ENCODE results near the gene TULP3.

The TULP3 gene

DNA sequence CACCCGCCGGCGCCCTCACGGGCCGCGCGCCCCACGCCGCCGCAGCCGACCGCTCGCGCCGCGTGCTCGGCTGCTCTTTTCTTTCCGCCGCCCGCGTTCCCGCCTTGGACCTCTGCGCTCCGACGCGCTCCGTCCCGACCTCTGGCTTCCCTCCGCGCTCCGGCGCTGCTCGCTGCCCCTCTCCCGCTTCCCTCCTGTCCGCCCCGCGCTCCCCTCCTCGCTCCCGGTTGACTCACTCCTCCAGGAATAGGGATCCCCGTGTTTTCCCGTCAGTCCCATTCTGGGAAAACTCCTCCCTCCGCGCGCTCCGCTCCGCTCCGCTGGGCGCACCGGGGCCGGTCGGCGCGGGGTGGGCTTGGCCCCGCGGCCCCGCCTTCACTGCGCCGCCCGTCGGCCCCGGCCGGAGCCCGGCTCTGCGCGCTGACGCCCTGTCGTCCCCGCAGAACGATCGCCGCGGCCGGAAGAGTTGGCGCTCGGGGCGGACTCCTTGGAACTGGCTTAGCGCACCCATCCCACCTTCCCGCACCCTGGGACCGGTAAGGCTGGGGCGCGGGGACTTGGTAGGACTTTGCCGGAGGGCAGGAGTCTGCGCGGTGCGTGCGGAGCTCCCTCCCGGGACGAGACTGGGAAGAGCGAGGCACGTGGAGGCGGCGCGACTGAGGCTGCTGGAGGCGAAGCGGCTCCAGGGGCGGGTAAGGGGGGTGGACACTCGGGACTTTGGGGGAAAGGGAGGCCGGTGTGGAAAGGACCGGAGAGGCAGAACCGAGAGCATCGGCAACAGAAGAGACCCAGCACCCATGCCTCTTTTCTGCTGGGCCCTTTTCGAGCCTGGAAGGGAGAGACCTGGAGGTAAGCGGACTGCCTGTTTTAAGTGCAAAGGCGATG lies 69.1 kb downstream of the TULP3 start:
- DNase-seq (ENCODE audit: low spot score): peak; percentile 78
- TF ChIP-seq, protein P1, sequence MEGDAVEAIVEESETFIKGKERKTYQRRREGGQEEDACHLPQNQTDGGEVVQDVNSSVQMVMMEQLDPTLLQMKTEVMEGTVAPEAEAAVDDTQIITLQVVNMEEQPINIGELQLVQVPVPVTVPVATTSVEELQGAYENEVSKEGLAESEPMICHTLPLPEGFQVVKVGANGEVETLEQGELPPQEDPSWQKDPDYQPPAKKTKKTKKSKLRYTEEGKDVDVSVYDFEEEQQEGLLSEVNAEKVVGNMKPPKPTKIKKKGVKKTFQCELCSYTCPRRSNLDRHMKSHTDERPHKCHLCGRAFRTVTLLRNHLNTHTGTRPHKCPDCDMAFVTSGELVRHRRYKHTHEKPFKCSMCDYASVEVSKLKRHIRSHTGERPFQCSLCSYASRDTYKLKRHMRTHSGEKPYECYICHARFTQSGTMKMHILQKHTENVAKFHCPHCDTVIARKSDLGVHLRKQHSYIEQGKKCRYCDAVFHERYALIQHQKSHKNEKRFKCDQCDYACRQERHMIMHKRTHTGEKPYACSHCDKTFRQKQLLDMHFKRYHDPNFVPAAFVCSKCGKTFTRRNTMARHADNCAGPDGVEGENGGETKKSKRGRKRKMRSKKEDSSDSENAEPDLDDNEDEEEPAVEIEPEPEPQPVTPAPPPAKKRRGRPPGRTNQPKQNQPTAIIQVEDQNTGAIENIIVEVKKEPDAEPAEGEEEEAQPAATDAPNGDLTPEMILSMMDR (IDR thresholded peaks at IDR 0.05; ENCODE audit: extremely low read depth, missing control alignments): no peak

DNA sequence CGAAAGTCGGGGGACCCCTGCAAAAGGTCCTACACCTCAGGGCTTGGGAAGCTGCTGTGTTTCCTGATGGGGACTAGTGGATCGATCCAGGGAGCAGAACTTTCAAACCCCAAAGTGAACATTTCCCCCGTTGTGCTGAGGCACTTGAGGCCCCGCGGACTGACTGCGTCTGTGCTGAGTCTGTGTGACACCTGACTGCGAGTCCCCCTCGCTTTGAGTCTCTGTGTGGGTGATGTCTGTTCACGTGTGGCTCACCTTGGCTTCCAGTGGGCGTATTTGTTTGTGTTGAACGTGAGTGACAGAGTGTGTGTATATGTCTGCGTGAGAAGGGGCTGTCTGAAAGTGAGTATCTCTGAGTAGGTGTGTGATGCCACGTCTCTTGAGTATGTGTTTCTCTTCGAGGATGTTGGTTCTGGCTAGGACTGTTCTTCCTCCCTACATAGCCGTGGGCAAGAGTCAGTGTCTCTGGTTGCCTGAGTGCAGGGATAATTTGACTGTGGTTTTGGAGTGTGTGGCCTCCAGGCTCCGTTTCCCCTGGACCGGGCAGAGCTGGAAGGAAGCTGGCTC lies 69.8 kb downstream of the TULP3 start:
- peak; percentile 52 for DNase-seq (ENCODE audit: low spot score)
- TF ChIP-seq, protein P1 (IDR thresholded peaks at IDR 0.05; ENCODE audit: extremely low read depth, missing control alignments): no peak

DNA sequence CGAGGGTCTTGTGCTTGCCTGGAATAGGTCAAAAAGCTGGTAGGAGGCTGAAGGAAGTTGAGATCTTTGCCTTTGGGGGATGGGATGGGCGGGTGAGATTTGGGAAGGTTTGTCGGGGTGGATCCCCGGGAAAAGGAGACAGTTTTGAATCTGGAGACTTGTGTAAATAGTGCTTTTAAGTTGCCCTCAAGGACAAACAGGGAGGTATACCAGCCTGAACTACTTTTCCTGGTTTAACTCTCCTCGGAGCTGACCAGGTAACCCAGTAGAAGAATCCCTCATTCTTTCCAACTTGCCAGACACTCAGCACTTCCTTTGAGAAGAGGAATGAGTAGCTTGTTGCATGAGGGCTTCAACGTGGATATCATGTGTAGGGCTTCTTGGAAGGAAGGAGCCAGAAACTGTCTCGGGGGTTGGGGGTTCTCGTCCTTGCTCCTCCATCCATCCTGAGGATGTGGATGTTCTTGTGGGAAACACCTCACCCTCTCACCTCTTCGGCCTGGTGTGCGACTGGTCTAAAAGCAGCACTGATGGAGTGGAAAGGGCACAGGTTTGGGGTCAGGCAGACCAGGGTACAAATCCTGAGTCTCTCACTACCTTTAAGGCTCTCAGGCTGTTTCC lies 70.4 kb downstream of the TULP3 start:
- TF ChIP-seq, protein P1 (IDR thresholded peaks at IDR 0.05; ENCODE audit: extremely low read depth, missing control alignments): no peak

DNA sequence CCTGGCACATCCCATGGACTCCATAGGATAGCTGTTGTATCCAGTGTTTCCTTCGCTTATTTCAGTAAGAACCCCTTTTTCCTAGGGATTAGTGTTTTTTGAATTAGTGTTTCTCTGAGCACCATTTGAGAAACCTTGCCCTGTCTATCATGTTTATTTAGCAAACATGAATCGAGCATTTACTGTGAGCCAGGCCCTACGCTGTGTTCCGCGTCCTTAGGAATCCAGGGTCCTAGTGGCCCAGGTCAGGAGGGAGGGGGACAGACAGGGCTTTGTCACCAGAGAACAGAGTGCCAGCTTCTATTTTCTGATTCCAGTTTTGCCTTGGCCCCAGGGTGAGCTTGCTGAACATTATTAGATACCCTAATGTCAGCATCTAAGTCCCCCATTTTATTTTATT lies 71.0 kb downstream of the TULP3 start:
- TF ChIP-seq, protein P1 (IDR thresholded peaks at IDR 0.05; ENCODE audit: extremely low read depth, missing control alignments): no peak
- DNase-seq (ENCODE audit: low spot score): no peak

More for the DNA sequence above, 70.4 kb downstream of the TULP3 start:
- no peak for DNase-seq (ENCODE audit: low spot score)

DNA sequence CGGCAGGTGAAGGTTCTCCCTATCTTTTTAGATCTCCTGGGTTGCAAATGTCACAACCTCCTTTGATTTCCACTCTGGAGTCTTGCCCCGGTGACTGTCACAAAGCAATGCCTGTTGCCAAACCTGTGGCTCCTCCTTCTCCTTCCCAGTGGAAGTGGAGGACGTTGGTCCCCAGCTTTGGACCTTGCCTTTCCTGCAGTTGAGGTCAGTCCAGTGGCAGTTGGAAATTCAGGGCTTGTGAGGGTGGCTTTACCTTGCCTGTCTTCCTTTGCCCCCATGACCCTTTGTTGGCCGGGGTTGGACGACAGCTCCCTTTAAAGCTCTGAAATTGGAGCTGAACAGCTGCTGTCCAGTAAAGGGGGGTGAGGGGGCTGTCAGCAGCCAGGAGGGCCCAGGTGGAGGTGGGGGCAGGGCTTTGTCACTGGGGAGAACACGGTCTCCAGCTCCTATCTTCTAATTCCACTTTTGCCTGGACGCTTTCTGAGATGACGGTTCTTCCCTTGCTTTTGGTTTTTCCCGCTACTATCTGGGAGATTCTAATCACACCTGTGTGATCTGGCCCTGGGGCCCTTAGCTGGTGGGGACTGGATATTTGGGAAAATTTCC lies 72.6 kb downstream of the TULP3 start:
- no peak for DNase-seq (ENCODE audit: low spot score)
- TF ChIP-seq, protein P1 (IDR thresholded peaks at IDR 0.05; ENCODE audit: extremely low read depth, missing control alignments): no peak

DNA sequence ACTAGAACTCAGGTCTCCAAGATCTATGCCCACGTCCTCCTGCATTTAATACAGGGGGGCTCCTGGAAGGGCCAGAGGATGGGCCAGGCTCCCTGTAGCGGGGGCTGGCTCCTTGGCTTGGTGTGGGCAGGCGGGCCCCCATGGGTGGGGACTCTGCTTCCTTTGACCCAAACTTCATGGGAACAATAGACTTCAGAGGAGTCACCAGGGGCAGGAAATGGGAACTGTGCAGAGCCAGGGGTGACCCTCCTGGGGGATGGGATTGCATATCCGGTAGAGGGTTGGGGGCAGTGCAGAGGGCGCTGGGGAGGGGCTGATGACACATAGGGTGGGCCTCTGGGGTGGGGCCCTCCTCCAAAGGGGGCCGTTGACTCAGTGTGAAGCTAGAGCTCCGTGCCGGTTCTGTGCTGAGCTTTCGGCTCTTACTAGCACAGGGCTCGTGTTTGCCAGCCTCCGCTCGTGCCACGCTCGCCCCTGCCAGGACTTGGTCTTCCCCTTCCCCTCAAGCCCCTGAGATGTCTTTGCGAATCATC lies 73.1 kb downstream of the TULP3 start:
- no peak for DNase-seq (ENCODE audit: low spot score)
- TF ChIP-seq, protein P1 (IDR thresholded peaks at IDR 0.05; ENCODE audit: extremely low read depth, missing control alignments): no peak

Data from GM20000 (cell line).